ENCODE results near the gene PBX1.

DNA sequence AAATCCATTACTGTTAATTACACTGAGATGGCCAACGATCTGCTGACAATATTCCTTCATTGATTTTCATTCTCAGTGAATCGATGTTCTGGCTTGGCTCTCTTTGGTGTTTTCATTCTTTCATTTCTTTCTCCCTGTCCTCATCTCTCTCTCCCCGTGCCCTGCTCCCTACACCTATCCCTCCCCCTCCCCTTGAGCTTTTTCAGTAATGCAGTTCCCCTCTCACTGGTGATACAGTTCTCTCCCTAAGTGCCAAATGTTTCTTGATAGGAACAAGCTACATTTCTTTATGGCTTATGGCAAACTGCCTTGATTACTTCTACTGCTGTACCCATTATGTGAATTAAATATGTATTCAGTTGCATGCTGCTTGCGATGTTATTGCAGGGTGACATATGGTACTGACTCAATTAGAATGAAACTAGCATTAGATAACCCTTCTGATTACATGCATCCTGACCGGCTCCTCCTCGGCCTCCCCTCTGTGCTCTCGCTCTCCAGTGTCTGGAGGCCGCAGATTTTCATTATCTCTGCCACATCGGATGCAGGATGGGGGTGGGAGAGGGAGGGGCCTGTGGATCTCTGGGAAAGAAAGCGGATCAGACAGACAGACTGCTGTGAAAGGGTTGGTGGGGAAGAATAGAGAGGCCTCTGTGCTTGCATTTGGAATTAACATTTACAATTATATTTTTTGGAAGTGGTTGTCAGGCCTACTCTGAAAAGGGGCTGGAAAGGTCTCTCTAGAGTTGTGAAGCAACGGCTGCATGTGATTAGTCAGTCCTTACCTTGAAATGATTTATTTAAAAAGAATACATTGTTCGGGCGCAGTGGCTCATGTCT is 130.9 kb downstream of the PBX1 start:
- TF ChIP-seq, protein P1, sequence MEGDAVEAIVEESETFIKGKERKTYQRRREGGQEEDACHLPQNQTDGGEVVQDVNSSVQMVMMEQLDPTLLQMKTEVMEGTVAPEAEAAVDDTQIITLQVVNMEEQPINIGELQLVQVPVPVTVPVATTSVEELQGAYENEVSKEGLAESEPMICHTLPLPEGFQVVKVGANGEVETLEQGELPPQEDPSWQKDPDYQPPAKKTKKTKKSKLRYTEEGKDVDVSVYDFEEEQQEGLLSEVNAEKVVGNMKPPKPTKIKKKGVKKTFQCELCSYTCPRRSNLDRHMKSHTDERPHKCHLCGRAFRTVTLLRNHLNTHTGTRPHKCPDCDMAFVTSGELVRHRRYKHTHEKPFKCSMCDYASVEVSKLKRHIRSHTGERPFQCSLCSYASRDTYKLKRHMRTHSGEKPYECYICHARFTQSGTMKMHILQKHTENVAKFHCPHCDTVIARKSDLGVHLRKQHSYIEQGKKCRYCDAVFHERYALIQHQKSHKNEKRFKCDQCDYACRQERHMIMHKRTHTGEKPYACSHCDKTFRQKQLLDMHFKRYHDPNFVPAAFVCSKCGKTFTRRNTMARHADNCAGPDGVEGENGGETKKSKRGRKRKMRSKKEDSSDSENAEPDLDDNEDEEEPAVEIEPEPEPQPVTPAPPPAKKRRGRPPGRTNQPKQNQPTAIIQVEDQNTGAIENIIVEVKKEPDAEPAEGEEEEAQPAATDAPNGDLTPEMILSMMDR (IDR thresholded peaks at IDR 0.05) = no peak
- no peak for TF ChIP-seq EP300 (IDR thresholded peaks at IDR 0.05)
- no peak for TF ChIP-seq POLR2A (IDR thresholded peaks at IDR 0.05)
